Measurements from ENCODE around the gene SFRP2. TPM values are rescaled to one million over a fixed set of nuclear protein-coding genes. Genes with fewer than 3 reads are reported as not detected.

The SFRP2 gene
- 10 to 100 TPM in 2 of 3 donors, 1 to 10 TPM in 1; 6.9 to 60.4 (median 54.1) TPM for total RNA-seq

GRCh38 chr4:153788413-153789276 is at the start of gene SFRP2:
Gene SFRP2, minus strand, starts transcription at chr4:153789083. Its CDS starts 248 bp downstream, at chr4:153788835.
- Histone ChIP-seq H3K4me1 (peaks cover 0 to 4% of the 10 kb centered on the region in 2 donors), H3K9me3 (no peaks in the 10 kb centered on the region), H3K4me3 (peak within 1 kb of the TSS; percentile 41 to 78 (median 59)), H3K36me3 (no peaks in the 10 kb centered on the region), H3K27ac (peak within 1 kb of the TSS; percentile 69 to 87), H3K27me3 (peaks cover 9 to 56% of the 10 kb centered on the region in 2 donors)
- intact Hi-C loops (cut with DNase I; ENCODE audit: low total_unique reads), result no loop called here
- TF ChIP-seq POLR2AphosphoS5 (IDR thresholded peaks at IDR 0.05), result peak in 1 of 3 donors; percentile 12
- TF ChIP-seq POLR2A (IDR thresholded peaks at IDR 0.05), result no peak
- no peak for DNase-seq (ENCODE audit: low spot score in 2 of 2)

GRCh38 chr4:153838564-153838963 is 49.7 kb upstream of the SFRP2 start:
- Histone ChIP-seq H3K36me3 (no peaks in the 10 kb centered on the region), H3K4me1 (no peaks in the 10 kb centered on the region), H3K4me3 (no peak overlapping the region), H3K27ac (no peak overlapping the region), H3K27me3 (no peaks in the 10 kb centered on the region), H3K9me3 (no peaks in the 10 kb centered on the region)
- intact Hi-C loops (cut with DNase I; ENCODE audit: low total_unique reads), result no loop called here
- TF ChIP-seq CTCF (IDR thresholded peaks at IDR 0.05) (no peak), POLR2AphosphoS5 (IDR thresholded peaks at IDR 0.05) (no peak), POLR2A (IDR thresholded peaks at IDR 0.05) (no peak)
- DNase-seq (ENCODE audit: low spot score in 2 of 2), result no peak

GRCh38 chr4:153834901-153835300 is 46.0 kb upstream of the SFRP2 start:
- Histone ChIP-seq H3K4me3 (no peak overlapping the region), H3K27ac (no peak overlapping the region), H3K36me3 (no peaks in the 10 kb centered on the region), H3K27me3 (no peaks in the 10 kb centered on the region), H3K4me1 (no peaks in the 10 kb centered on the region), H3K9me3 (no peaks in the 10 kb centered on the region)
- TF ChIP-seq CTCF (IDR thresholded peaks at IDR 0.05) (no peak), POLR2AphosphoS5 (IDR thresholded peaks at IDR 0.05) (no peak), POLR2A (IDR thresholded peaks at IDR 0.05) (no peak)
- intact Hi-C loops (cut with DNase I; ENCODE audit: low total_unique reads), result no loop called here
- DNase-seq (ENCODE audit: low spot score in 2 of 2), result no peak

- intact Hi-C loops (cut with DNase I; ENCODE audit: low total_unique reads), result no loop called here
- TF ChIP-seq CTCF (IDR thresholded peaks at IDR 0.05) (no peak), POLR2AphosphoS5 (IDR thresholded peaks at IDR 0.05) (no peak)
- H3K36me3 ChIP-seq, result no peaks in the 10 kb centered on the region
These were observed 43.9 kb upstream of the SFRP2 start for GRCh38 chr4:153832720-153833287.

GRCh38 chr4:153832054-153832453 is 43.2 kb upstream of the SFRP2 start:
- no peaks in the 10 kb centered on the region for H3K36me3 ChIP-seq
- intact Hi-C loops (cut with DNase I; ENCODE audit: low total_unique reads), result no loop called here
- H3K4me3 ChIP-seq, result no peak overlapping the region
- H3K4me1 ChIP-seq, result no peaks in the 10 kb centered on the region
- no peak for TF ChIP-seq POLR2A (IDR thresholded peaks at IDR 0.05)
- no peak for TF ChIP-seq POLR2AphosphoS5 (IDR thresholded peaks at IDR 0.05)
- TF ChIP-seq CTCF (IDR thresholded peaks at IDR 0.05), result no peak
- DNase-seq (ENCODE audit: low spot score in 2 of 2), result no peak
- no peaks in the 10 kb centered on the region for H3K9me3 ChIP-seq
- no peaks in the 10 kb centered on the region for H3K27me3 ChIP-seq
- H3K27ac ChIP-seq, result no peak overlapping the region

More at GRCh38 chr4:153832720-153833287, 43.9 kb upstream of the SFRP2 start:
- Histone ChIP-seq H3K9me3 (no peaks in the 10 kb centered on the region), H3K4me1 (no peaks in the 10 kb centered on the region), H3K27me3 (no peaks in the 10 kb centered on the region), H3K27ac (no peak overlapping the region), H3K4me3 (no peak overlapping the region)
- DNase-seq (ENCODE audit: low spot score in 2 of 2), result no peak

Data from breast epithelium (tissue), 4 donors.